ENCODE data around the gene MT1E. TPM values are rescaled to one million over a fixed set of nuclear protein-coding genes. Genes with fewer than 3 reads are reported as not detected.

The MT1E gene
- total RNA-seq, 1 experiment from 2014 or later: 114 TPM

DNA sequence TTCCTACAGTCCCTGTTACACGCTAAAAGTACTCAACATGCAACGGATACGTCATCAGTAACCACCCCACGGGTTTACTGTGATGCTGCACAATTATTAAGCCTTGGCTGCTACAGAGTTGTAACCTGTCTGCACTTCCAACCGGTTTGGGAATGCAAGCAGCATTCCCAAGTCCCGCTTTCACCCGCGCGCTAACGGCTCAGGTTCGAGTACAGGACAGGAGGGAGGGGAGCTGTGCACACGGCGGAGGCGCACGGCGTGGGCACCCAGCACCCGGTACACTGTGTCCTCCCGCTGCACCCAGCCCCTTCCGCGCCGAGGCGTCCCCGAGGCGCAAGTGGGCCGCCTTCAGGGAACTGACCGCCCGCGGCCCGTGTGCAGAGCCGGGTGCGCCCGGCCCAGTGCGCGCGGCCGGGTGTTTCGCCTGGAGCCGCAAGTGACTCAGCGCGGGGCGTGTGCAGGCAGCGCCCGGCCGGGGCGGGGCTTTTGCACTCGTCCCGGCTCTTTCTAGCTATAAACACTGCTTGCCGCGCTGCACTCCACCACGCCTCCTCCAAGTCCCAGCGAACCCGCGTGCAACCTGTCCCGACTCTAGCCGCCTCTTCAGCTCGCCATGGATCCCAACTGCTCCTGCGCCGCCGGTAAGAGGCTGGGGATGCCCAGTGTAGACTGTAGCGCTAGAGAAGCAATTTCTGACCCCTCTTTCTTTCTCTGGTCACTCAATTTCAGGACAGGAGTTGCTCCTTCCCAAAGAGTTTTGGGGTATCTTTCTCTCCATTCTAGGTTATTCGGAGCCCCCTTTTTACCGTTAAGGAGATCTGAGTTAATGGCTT, 17.3 kb upstream of the MT1E start, which contains the start of gene MT2A:
TSS of gene MT2A (plus strand) at position 542 of the 833 bp plus-strand sequence. CDS start at position 614, 72 bp downstream.
- POLR2A ChIA-PET: interaction anchor here (0.5 to 4.8 kb wide), 13 partner anchors 9 to 1259 kb away, joined by 3 to 68 read pairs (median 4); partner anchors contain the start of genes MT1E, MT1F, MT1G and MT1H
- H3K27ac Mint-ChIP-seq: peak within 1 kb of the TSS; percentile 18; the same call in 1 of the 2 replicates
- H3K27me3 Mint-ChIP-seq (ENCODE audit: low read depth): peaks cover 68% of the 10 kb centered on the region
- no peaks in the 10 kb centered on the region for H3K36me3 Mint-ChIP-seq
- ATAC-seq: peak; percentile 85
- TF ChIP-seq, protein P1, sequence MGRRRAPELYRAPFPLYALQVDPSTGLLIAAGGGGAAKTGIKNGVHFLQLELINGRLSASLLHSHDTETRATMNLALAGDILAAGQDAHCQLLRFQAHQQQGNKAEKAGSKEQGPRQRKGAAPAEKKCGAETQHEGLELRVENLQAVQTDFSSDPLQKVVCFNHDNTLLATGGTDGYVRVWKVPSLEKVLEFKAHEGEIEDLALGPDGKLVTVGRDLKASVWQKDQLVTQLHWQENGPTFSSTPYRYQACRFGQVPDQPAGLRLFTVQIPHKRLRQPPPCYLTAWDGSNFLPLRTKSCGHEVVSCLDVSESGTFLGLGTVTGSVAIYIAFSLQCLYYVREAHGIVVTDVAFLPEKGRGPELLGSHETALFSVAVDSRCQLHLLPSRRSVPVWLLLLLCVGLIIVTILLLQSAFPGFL (CRISPR knock-in tag; IDR thresholded peaks at IDR 0.05; ENCODE audit: borderline replicate concordance): 0 out of 2 replicates have a peak, but pooled peaks have one; percentile 40
- TF ChIP-seq ZNF396 (CRISPR knock-in tag; IDR thresholded peaks at IDR 0.05; ENCODE audit: borderline replicate concordance) (no peak), ZNF263 (CRISPR knock-in tag; IDR thresholded peaks at IDR 0.05; ENCODE audit: low read depth) (0 out of 2 replicates have a peak, but pooled peaks have one; percentile 28), GRHL2 (CRISPR knock-in tag; IDR thresholded peaks at IDR 0.05; ENCODE audit: insufficient replicate concordance, severe bottlenecking) (no peak), GABPB1 (CRISPR knock-in tag; IDR thresholded peaks at IDR 0.05) (peak; percentile 67; the same call in 1 of the 2 replicates), TP53 (CRISPR knock-in tag; IDR thresholded peaks at IDR 0.05) (no peak)
- TF ChIP-seq, protein P2, sequence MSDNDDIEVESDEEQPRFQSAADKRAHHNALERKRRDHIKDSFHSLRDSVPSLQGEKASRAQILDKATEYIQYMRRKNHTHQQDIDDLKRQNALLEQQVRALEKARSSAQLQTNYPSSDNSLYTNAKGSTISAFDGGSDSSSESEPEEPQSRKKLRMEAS (CRISPR knock-in tag; IDR thresholded peaks at IDR 0.05): 0 out of 2 replicates have a peak, but pooled peaks have one; percentile 23
- TF ChIP-seq, protein P3, sequence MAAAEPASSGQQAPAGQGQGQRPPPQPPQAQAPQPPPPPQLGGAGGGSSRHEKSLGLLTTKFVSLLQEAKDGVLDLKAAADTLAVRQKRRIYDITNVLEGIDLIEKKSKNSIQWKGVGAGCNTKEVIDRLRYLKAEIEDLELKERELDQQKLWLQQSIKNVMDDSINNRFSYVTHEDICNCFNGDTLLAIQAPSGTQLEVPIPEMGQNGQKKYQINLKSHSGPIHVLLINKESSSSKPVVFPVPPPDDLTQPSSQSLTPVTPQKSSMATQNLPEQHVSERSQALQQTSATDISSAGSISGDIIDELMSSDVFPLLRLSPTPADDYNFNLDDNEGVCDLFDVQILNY (CRISPR knock-in tag; IDR thresholded peaks at IDR 0.05): 0 out of 2 replicates have a peak, but pooled peaks have one; percentile 67
- CTCF ChIA-PET: interaction anchor here (0.6 to 4.5 kb wide), 6 partner anchors 17 to 171 kb away, joined by 3 to 28 read pairs (median 3); partner anchors contain the start of gene MT1E
- peak; percentile 89 for DNase-seq (ENCODE audit: low spot score)
- peaks cover 43% of the 10 kb centered on the region for H3K4me1 Mint-ChIP-seq
- H3K9me3 Mint-ChIP-seq: no peaks in the 10 kb centered on the region
- peak within 1 kb of the TSS; percentile 79 for H3K4me3 Mint-ChIP-seq

DNA sequence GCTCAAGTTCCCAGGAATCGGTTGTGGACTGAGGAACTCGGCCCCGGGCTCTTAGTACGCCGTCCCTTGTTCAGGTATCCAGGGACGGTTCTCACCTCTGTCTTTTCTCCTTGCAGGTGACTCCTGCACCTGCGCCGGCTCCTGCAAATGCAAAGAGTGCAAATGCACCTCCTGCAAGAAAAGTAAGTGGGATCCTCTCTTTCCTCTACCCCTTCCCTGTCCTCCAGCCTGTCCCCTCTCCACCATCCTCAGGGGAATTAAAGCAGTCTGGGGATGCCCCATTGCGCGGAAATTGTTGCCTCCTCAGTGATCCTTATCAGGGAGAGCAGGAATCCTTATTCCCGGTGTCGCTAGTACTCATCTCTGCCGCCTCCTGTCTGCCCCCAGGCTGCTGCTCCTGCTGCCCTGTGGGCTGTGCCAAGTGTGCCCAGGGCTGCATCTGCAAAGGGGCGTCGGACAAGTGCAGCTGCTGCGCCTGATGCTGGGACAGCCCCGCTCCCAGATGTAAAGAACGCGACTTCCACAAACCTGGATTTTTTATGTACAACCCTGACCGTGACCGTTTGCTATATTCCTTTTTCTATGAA, 16.6 kb upstream of the MT1E start:
- DNase-seq (ENCODE audit: low spot score) (no peak), ATAC-seq (peak; percentile 7)
- Mint-ChIP-seq H3K36me3 (no peaks in the 10 kb centered on the region), H3K27ac (no peak overlapping the region), H3K4me3 (peak overlapping the region; percentile 79), H3K9me3 (no peaks in the 10 kb centered on the region), H3K4me1 (peaks cover 46% of the 10 kb centered on the region), H3K27me3 (ENCODE audit: low read depth) (peaks cover 74% of the 10 kb centered on the region)
- TF ChIP-seq ZNF317 (CRISPR knock-in tag; IDR thresholded peaks at IDR 0.05; ENCODE audit: borderline replicate concordance, low read depth) (no peak), KAT7 (CRISPR knock-in tag; IDR thresholded peaks at IDR 0.05; ENCODE audit: borderline replicate concordance) (no peak), GABPB1 (CRISPR knock-in tag; IDR thresholded peaks at IDR 0.05) (no peak), ZNF263 (CRISPR knock-in tag; IDR thresholded peaks at IDR 0.05; ENCODE audit: low read depth) (no peak), JUN (CRISPR knock-in tag; IDR thresholded peaks at IDR 0.05) (no peak), NR1H2 (CRISPR knock-in tag; IDR thresholded peaks at IDR 0.05) (no peak), ATF1 (CRISPR knock-in tag; IDR thresholded peaks at IDR 0.05) (no peak)
- TF ChIP-seq, protein P4, sequence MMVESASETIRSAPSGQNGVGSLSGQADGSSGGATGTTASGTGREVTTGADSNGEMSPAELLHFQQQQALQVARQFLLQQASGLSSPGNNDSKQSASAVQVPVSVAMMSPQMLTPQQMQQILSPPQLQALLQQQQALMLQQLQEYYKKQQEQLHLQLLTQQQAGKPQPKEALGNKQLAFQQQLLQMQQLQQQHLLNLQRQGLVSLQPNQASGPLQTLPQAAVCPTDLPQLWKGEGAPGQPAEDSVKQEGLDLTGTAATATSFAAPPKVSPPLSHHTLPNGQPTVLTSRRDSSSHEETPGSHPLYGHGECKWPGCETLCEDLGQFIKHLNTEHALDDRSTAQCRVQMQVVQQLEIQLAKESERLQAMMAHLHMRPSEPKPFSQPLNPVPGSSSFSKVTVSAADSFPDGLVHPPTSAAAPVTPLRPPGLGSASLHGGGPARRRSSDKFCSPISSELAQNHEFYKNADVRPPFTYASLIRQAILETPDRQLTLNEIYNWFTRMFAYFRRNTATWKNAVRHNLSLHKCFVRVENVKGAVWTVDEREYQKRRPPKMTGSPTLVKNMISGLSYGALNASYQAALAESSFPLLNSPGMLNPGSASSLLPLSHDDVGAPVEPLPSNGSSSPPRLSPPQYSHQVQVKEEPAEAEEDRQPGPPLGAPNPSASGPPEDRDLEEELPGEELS (CRISPR knock-in tag; IDR thresholded peaks at IDR 0.05): no peak
- TF ChIP-seq, protein P5, sequence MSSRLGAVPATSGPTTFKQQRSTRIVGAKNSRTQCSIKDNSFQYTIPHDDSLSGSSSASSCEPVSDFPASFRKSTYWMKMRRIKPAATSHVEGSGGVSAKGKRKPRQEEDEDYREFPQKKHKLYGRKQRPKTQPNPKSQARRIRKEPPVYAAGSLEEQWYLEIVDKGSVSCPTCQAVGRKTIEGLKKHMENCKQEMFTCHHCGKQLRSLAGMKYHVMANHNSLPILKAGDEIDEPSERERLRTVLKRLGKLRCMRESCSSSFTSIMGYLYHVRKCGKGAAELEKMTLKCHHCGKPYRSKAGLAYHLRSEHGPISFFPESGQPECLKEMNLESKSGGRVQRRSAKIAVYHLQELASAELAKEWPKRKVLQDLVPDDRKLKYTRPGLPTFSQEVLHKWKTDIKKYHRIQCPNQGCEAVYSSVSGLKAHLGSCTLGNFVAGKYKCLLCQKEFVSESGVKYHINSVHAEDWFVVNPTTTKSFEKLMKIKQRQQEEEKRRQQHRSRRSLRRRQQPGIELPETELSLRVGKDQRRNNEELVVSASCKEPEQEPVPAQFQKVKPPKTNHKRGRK (CRISPR knock-in tag; IDR thresholded peaks at IDR 0.05; ENCODE audit: borderline replicate concordance): no peak
- TF ChIP-seq, protein P6, sequence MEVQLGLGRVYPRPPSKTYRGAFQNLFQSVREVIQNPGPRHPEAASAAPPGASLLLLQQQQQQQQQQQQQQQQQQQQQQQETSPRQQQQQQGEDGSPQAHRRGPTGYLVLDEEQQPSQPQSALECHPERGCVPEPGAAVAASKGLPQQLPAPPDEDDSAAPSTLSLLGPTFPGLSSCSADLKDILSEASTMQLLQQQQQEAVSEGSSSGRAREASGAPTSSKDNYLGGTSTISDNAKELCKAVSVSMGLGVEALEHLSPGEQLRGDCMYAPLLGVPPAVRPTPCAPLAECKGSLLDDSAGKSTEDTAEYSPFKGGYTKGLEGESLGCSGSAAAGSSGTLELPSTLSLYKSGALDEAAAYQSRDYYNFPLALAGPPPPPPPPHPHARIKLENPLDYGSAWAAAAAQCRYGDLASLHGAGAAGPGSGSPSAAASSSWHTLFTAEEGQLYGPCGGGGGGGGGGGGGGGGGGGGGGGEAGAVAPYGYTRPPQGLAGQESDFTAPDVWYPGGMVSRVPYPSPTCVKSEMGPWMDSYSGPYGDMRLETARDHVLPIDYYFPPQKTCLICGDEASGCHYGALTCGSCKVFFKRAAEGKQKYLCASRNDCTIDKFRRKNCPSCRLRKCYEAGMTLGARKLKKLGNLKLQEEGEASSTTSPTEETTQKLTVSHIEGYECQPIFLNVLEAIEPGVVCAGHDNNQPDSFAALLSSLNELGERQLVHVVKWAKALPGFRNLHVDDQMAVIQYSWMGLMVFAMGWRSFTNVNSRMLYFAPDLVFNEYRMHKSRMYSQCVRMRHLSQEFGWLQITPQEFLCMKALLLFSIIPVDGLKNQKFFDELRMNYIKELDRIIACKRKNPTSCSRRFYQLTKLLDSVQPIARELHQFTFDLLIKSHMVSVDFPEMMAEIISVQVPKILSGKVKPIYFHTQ (CRISPR knock-in tag; IDR thresholded peaks at IDR 0.05): no peak
- TF ChIP-seq, protein P7, sequence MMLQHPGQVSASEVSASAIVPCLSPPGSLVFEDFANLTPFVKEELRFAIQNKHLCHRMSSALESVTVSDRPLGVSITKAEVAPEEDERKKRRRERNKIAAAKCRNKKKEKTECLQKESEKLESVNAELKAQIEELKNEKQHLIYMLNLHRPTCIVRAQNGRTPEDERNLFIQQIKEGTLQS (CRISPR knock-in tag; conservative IDR thresholded peaks at IDR 0.05): no peak
- ChIA-PET POLR2A (interaction anchor here (0.6 to 4.8 kb wide), 9 partner anchors 9 to 1259 kb away, joined by 3 to 68 read pairs (median 6); partner anchors contain the start of genes MT1E, MT1F, MT1G and MT1H), CTCF (interaction anchor here (0.6 to 4.5 kb wide), 6 partner anchors 8 to 170 kb away, joined by 3 to 28 read pairs (median 4); no protein-coding TSS in a partner anchor)

All from WTC11 (cell line).